Stimulated activated CD4-positive, alpha-beta T cell treated with anti-CD3 and anti-CD28 coated beads, Interleukin-1b, Interleukin-23, amount 100 ng/mL, for 4 hours (primary cell): ENCODE data around the gene SLC27A1.
"Not testable (repeated sequence)": the region's sequence is repeated elsewhere in the genome, so short reads cannot be mapped to it uniquely, and the experiment has no call there.

Experiments used
- DNase-seq, 2 donors: peaks; one replicate each; pipeline ENCODE4 v3.0.0-alpha.2; 2020; ENCODE audit warnings: low read depth in 2 of 2

SLC27A1 gene

DNA sequence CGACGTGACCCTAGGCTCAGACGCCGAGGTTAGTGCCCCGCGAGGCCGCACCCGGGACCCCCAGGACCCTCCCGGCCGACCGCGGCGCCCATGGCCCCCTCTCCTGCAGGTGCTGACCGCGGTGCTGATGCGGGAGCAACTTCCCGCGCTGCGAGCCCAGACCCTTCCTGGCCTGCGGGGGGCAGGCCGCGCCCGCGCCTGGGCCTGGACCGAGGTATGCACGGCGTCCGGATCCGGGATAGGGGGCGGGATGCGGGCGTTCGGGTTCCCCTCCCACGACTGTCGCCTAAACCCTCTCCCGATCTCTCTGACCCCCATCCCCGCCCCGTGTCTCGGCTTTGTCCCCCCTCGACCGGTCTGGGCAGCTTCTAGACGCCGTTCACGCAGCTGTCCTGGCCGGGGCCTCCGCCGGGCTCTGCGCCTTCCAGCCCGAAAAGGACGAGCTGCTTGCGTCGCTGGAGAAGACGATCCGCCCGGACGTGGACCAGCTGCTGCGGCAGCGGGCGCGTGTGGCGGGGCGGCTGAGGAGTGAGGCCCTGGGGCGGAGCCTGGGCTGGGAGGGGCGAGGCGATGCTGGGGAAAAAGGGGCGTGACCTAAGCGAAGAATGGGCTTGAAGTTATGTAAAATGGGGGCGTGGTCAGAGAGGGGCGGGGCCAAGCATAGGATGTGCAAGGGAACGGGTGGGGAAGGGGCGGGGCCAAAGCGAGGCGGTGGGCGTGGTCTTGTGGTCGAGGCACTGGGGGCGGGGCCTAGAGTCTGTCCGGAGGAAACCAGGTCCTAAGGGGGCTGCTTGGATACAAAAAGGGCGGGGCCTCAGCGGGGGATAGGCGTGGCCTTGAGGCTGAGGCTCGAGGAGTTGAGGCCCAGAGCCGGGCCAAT lies 69.2 kb downstream of the SLC27A1 start:
- peak; percentile 92 to 93 for DNase-seq

GRCh38 chr19:17540174-17540573 lies 69.8 kb downstream of the SLC27A1 start:
- DNase-seq, result no peak

DNA sequence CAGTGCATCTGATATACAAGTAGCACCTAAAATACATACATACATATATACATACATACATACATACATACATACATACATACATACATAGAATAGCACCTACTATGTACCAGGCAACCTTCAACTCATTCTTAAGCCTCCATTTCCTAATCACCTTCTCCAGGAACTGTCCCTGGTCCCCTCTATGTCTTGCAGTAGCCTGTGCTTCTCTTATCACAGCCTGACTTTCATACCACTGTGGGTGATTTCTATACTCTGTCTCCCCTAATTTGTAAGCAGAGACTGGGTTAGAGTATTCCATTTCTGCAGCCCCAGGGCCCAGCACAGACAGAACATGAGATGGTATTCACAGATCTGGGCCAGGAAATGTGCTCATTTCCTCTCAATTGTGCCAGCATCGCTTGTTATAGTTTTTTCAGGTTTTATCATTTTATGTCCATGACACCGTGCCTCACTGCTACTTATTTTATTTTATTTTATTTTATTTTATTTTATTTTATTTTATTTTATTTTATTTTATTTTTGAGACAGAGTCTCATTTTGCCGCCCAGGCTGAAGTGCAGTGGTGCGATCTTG lies 70.9 kb downstream of the SLC27A1 start:
- no peak for DNase-seq

- DNase-seq, result no peak
These were observed 71.7 kb downstream of the SLC27A1 start for GRCh38 chr19:17542042-17542441.

GRCh38 chr19:17542793-17543582 lies 72.7 kb downstream of the SLC27A1 start:
- DNase-seq, result no peak

DNA sequence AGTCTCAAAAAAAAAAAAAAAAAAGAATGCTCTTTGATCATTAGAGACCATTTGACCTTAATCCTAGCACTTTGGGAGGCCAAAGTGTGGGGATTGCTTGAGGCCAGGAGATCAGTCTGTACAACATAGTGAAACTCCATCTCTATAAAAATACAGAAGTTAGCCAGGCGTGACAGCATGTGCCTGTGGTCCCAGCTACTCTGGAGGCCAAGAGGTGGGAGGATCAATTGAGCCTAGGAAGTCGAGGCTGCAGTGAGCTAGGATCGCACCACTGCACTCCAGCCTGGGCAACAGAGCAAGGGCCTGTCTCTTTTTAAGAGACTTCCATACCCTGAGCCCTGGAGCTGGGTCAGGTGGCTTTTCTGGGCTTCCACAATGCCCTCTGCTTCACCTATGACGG lies 73.7 kb downstream of the SLC27A1 start:
- no peak for DNase-seq

GRCh38 chr19:17544418-17544817 lies 74.1 kb downstream of the SLC27A1 start:
- no peak for DNase-seq

DNA sequence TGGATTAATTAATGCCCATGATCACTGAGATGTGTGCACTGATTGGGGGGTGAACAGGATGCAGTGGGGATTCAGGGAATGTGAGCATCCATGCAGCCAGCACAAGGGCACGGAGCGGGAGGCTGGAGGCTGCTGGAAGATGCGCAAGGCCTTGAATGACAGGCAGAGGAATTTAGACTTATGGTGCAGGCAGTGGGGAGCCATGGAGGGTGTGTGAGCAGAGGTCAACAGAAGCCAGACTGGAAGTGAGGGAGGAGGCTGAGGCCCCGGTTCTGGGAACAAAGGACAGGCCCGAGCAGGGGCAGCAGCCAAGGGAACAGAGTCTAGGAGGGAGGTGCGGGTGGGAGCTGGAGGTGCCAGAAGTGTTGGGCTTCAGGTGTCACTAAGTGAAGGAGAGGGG lies 77.8 kb downstream of the SLC27A1 start:
- no peak for DNase-seq

DNA sequence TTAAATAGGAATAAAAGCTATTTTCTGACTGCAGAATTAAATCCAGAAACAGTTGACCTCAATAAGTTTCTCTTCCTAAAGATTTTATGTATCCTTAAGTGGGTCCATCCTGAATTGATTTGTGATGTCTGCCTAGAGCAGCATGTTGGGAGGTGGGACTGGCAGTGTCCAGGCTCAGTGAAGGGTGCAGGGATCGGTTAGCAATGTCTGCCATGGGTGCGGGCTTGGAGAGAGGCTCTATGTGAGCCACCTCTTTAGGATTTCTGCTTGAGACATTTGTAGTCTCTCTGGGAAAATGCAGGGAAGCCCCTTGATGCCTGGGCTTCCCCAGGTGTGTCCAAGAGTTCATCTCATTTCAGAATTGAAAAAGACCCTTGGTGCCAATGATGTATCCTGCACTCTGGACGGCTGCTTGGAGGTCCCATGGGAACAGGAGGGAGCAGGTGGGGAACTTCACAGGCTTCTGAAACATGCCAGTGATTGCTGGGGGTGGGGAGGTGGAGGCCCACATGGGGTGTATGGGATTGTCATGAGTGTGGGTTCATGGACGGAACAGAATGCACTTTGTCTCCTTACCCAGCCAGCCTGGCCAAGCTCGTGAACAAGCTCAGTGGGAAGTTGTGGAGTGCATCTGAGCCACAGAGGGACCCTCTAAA lies 78.9 kb downstream of the SLC27A1 start:
- DNase-seq, result no peak

- DNase-seq, result no peak
These were observed 79.8 kb downstream of the SLC27A1 start for GRCh38 chr19:17550076-17550667.

DNA sequence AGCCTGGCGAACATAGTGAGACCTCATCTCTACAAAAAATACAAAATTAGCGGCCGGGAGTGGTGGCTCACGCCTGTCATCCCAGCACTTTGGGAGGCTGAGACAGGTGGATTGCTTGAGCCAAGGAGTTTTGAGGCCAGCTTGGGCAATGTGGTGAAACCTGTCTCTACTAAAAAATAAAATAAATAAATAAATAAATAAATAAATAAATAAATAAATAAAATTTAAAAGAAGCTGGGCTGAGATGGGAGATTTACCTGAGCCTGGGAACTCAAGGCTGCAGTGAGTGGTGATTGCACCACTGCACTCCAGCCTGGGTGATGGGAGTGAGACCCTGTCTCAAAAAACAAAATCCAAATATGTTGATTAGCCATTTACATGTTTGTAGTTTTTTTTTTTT lies 82.4 kb downstream of the SLC27A1 start:
- DNase-seq, result not testable (repeated sequence)

- DNase-seq, result no peak
These were observed 82.9 kb downstream of the SLC27A1 start for GRCh38 chr19:17553256-17553655.

GRCh38 chr19:17554968-17555479 lies 84.7 kb downstream of the SLC27A1 start:
- DNase-seq, result no peak

DNA sequence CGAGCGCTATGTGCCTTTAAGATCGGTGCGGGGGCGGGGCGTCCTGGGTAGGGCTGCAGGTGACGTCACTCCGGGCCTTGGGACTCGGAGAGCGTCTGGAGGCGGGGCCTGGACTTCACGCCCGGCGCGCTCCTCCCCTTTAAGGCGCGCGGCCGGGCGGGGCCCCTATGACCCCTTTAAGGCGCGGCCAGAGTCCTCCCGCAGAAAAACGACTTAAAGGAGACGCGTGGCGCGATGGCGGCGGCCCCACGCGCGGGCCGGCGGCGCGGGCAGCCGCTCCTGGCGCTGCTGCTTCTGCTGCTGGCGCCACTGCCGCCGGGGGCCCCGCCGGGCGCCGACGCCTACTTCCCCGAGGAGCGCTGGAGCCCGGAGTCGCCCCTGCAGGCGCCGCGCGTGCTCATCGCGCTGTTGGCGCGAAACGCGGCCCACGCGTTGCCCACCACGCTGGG lies 85.2 kb downstream of the SLC27A1 start, which contains the start of gene COLGALT1:
Gene COLGALT1 (plus strand): TSS at position 170 of the 449 bp plus-strand sequence. CDS start 65 bp downstream, at position 235.
- peak; percentile 99 to 100 for DNase-seq
